Ishikawa (cell line): ENCODE results near the gene ADGRE3.

ENCODE experiments used
- CEBPB ChIP-seq: IDR thresholded peaks from 2 replicates; pipeline ENCODE4 v1.6.1; 2012
- CREB1 ChIP-seq: IDR thresholded peaks from 2 replicates; pipeline ENCODE4 v1.6.1; 2012; ENCODE audit warnings: low read depth
- EGR1 ChIP-seq: IDR thresholded peaks from 2 replicates; pipeline ENCODE4 v1.6.1; 2012
- EP300 ChIP-seq: IDR thresholded peaks from 2 replicates; pipeline ENCODE4 v1.6.1; 2012; ENCODE audit warnings: borderline replicate concordance
- FOXM1 ChIP-seq: IDR thresholded peaks from 2 replicates; pipeline ENCODE4 v1.6.1; 2012; ENCODE audit warnings: low read depth, borderline replicate concordance
- MAX ChIP-seq: IDR thresholded peaks from 2 replicates; pipeline ENCODE4 v1.6.1; 2012
- NFIC ChIP-seq: IDR thresholded peaks from 2 replicates; pipeline ENCODE4 v1.6.1; 2012
- RAD21 ChIP-seq: IDR thresholded peaks from 2 replicates; pipeline ENCODE4 v1.6.1; 2012; ENCODE audit warnings: low read depth
- REST ChIP-seq: IDR thresholded peaks from 2 replicates; pipeline ENCODE4 v1.6.1; 2012; ENCODE audit warnings: low read depth, mild to moderate bottlenecking
- TAF1 ChIP-seq: IDR thresholded peaks from 2 replicates; pipeline ENCODE4 v1.6.1; 2012; ENCODE audit warnings: low read depth, mild to moderate bottlenecking
- TCF12 ChIP-seq: IDR thresholded peaks from 2 replicates; pipeline ENCODE4 v1.6.1; 2012; ENCODE audit warnings: low read depth
- TEAD4 ChIP-seq: IDR thresholded peaks from 2 replicates; pipeline ENCODE4 v1.6.1; 2012
- USF1 ChIP-seq: IDR thresholded peaks from 2 replicates; pipeline ENCODE4 v1.6.1; 2012
- YY1 ChIP-seq: IDR thresholded peaks from 2 replicates; pipeline ENCODE4 v1.6.1; 2012; ENCODE audit warnings: low read depth
- ZBTB7A ChIP-seq: IDR thresholded peaks from 2 replicates; pipeline ENCODE4 v1.6.1; 2012; ENCODE audit warnings: low read depth

Gene ADGRE3

GRCh38 chr19:14603990-14604387, 70.7 kb downstream of the ADGRE3 start:
- TF ChIP-seq CREB1 (no peak), RAD21 (no peak), ZBTB7A (no peak), MAX (no peak), FOXM1 (no peak), EGR1 (no peak)

GRCh38 chr19:14599548-14600147, 75.0 kb downstream of the ADGRE3 start:
- no peak for TF ChIP-seq USF1
- no peak for TF ChIP-seq TCF12
- no peak for TF ChIP-seq TEAD4
- TF ChIP-seq MAX, result no peak
- TF ChIP-seq NFIC, result no peak
- TF ChIP-seq CEBPB, result no peak
- TF ChIP-seq EGR1, result no peak
- TF ChIP-seq EP300, result no peak
- TF ChIP-seq TAF1, result no peak
- TF ChIP-seq CREB1, result no peak
- TF ChIP-seq REST, result no peak
- no peak for TF ChIP-seq RAD21
- TF ChIP-seq YY1, result no peak
- TF ChIP-seq FOXM1, result no peak
- no peak for TF ChIP-seq ZBTB7A

- TF ChIP-seq REST, result no peak
- no peak for TF ChIP-seq NFIC
- no peak for TF ChIP-seq YY1
- TF ChIP-seq ZBTB7A, result no peak
- TF ChIP-seq USF1, result no peak
- no peak for TF ChIP-seq MAX
- no peak for TF ChIP-seq TAF1
- TF ChIP-seq CREB1, result no peak
- TF ChIP-seq TEAD4, result no peak
- no peak for TF ChIP-seq CEBPB
- TF ChIP-seq TCF12, result no peak
- TF ChIP-seq FOXM1, result no peak
- no peak for TF ChIP-seq RAD21
- no peak for TF ChIP-seq EP300
- TF ChIP-seq EGR1, result no peak
Observed at GRCh38 chr19:14595558-14595957, 79.1 kb downstream of the ADGRE3 start.

GRCh38 chr19:14582894-14583340, 91.7 kb downstream of the ADGRE3 start, which contains the start of gene CLEC17A:
CLEC17A (plus strand) TSS chr19:14583084; CDS start chr19:14583161, 77 bp downstream.
- TF ChIP-seq EGR1 (no peak), TEAD4 (no peak), YY1 (no peak), CREB1 (no peak), CEBPB (no peak), MAX (no peak), ZBTB7A (no peak), TCF12 (no peak)

GRCh38 chr19:14580623-14581237, 93.9 kb downstream of the ADGRE3 start:
- TF ChIP-seq YY1, result no peak
- no peak for TF ChIP-seq RAD21
